ENCODE data around the gene KCNMA1.

Gene KCNMA1

DNA sequence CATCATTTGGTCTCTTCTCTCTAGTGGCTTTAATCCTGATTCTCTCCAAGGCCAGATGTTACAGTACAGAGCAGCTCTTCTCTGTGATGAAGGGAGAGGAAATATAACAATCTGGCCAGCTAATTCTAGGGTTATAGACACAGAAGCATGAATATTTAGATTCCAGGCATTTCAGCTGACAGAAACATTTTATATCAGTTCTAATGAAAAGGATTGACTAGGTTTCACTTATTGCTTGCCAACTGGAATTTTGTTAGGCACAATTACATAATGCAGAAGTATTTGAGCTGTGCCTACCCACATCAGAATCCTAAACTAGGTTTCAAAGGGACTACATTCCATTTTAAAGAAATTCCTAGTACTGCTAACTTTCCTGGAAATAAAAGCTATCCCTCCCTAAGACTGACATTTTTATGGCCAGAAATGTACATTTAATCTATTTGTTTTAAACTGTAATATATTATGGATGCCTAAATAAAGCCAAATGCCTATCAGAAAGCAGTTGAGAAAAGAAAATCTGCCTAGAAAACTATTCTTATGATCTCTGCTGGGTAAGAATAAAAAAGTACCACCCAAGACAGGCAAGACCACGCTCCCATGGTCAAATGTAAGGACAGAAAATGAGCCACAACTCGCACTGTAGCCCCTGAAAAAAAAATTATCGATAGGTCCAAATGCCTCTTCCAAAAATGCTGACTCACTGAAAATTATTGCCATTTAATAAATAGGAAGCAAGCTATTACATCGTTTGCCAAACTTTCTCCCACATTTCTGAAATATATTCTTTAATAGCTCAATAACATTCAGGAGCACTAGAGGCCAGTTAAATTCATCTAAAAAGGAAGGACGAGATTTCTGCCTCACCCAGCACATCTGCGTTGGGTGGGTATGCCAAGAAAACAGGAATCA lies 498.1 kb downstream of the KCNMA1 start:
- no peak for DNase-seq

GRCh38 chr10:77138541-77138940 lies 499.1 kb downstream of the KCNMA1 start:
- no peak for DNase-seq

DNA sequence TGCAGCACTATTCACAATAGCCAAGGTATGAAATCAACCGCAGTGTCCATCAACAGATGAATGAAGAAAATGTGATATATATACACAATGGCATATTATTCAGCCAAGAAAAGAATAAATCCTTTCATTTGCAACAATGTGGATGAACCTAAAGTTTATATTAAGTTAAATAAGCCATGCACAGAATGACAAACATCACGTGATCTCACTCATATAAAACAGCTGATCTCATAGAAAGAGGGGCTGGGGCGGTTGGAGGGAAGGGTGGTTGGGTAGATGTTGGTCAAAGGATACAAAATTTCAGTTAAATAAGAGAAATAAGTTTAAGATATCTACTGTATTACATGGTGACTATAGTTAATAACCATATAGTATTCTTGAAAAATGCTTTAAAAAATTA lies 502.1 kb downstream of the KCNMA1 start:
- no peak for DNase-seq

- DNase-seq = no peak
Observed at GRCh38 chr10:77131214-77131613, 506.4 kb downstream of the KCNMA1 start.

GRCh38 chr10:77127243-77127642 lies 510.4 kb downstream of the KCNMA1 start:
- DNase-seq = no peak

GRCh38 chr10:77125231-77125630 lies 512.4 kb downstream of the KCNMA1 start:
- no peak for DNase-seq

GRCh38 chr10:77123330-77123729 lies 514.3 kb downstream of the KCNMA1 start:
- DNase-seq = no peak

DNA sequence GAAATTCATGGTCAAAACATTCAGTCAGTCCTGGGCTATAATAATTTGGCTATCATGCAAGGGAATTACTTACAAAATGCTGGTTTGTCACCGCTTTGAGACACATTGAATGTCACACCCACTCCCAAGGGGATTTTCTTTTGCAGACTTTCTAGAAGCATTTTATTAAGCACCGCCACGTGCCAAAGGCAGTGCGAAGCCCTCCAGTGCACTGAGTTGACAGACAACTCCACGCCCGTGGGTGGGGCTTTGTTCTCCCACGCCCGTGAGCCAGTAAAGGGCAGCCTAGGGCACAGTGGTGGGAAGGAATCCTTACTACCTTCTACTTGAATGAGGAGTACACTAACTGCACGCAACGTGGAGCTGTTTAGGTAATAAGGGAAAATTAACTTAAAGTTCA lies 515.8 kb downstream of the KCNMA1 start:
- DNase-seq = no peak

- no peak for DNase-seq
Observed at GRCh38 chr10:77120666-77121376, 516.8 kb downstream of the KCNMA1 start.

GRCh38 chr10:77120012-77120411 lies 517.6 kb downstream of the KCNMA1 start:
- no peak for DNase-seq

GRCh38 chr10:77118603-77119282 lies 518.9 kb downstream of the KCNMA1 start:
- no peak for DNase-seq

GRCh38 chr10:77117501-77117900 lies 520.1 kb downstream of the KCNMA1 start:
- DNase-seq = no peak

- DNase-seq = no peak
Observed at GRCh38 chr10:77116904-77117303, 520.7 kb downstream of the KCNMA1 start.

DNA sequence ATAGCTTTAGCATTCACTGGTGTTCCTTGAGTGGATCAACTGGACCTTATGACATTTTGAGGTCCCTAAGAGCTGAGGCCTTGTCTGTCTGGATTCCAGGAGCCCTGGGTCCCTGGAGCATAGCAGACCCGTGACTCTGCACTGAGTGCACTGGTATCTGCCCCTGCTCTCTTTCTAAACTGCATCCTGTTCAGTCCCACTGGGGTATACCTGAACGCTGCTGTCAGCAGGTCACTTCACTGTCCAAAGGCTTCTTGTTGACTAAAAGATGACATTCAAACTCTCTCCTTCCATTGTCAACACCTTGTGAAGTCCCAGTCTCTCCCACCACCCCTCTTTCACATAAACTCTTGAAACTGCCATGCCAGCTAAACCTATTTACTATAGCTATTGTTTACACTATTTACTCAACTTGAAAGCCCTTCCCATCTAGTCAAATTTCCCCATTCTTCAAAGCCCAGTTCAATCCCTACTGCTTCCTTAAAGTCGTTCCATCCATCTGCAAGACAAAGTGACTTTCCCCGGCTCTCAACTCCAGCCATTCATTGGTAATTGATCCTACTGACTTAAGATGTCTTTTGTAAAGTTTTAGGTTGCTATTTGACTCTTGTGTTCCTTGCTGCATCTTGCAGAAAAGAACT lies 523.3 kb downstream of the KCNMA1 start:
- no peak for DNase-seq

GRCh38 chr10:77111611-77112550 lies 525.7 kb downstream of the KCNMA1 start:
- peak; percentile 24 to 55 (median 46) for DNase-seq

DNA sequence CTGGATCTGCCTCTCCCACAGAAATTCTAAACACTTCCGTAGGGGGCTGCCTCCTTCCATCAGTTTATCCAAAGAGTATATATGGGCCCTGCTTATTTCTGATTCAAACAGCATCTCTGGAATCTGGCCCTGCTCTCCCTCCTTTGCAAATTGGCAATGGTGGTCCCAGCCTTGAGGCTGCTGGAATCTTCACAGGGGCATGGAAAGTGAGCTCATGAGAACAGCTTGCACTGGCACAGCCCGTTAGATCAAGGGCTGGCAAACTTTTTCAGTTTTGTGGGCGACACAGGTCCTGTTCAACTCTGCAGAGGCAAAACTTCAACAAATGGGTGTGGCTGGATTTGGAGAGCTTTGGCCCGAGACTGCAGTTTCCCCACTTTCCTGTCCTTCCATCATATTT lies 526.9 kb downstream of the KCNMA1 start:
- DNase-seq = no peak

GRCh38 chr10:77109351-77109994 lies 528.1 kb downstream of the KCNMA1 start:
- DNase-seq = no peak

DNA sequence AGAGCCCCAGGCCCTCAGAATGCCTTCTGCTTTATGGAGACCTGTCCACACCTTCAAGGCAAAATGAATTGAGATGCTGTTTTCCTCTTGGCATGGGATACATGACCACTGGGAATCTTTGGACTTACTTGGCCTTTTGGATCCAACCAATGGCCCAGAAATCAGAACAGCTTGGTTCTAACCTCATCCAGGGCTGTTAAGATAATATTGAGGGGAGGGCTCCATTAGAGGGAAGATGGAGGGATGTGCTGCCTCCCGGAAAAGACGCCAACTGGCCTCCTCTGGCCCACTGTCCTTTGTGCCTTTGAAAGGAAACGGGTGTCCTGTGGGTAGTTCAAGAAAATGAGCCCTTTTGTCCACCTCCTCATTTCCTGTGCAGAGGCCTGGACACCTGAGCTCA lies 530.9 kb downstream of the KCNMA1 start:
- DNase-seq = no peak

- DNase-seq = no peak
Observed at GRCh38 chr10:77105761-77106221, 531.8 kb downstream of the KCNMA1 start.

- DNase-seq = no peak
Observed at GRCh38 chr10:77104459-77104980, 533.1 kb downstream of the KCNMA1 start.

DNA sequence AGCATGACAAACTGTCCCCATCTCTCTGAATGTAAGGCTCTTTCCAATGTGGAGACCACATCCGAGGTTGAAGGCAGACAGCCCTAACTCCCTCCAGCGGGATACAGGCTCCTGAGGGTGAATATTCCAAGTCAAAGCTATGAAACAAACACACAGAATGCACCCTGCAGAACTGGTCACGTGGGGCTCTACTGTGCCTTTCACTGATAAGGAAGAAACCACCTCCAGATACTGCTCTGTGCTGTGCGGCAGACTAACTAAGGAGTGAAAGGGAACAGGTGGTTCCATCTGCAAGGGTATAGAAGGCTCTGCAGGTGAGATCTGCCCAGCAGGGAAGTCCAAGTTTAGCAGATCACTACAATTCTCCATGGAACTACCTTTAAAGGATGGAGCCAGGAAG lies 534.4 kb downstream of the KCNMA1 start:
- no peak for DNase-seq

All from suppressor macrophage (primary cell).